HUES6 (cell line): ENCODE results near the gene LDB2.
"Not testable (repeated sequence)": the region's sequence is repeated elsewhere in the genome, so short reads cannot be mapped to it uniquely, and the experiment has no call there.

ENCODE experiments used
- H3K27ac ChIP-seq: 2 replicates; pipeline ENCODE4 v1.7.0; 2013; ENCODE audit warnings: low read depth, mild to moderate bottlenecking, low read length, inconsistent platforms
- H3K27me3 ChIP-seq: 2 replicates; pipeline ENCODE4 v1.6.1; 2013; ENCODE audit warnings: low read length; ENCODE audit not compliant: control insufficient read depth, insufficient read depth
- H3K36me3 ChIP-seq: 2 replicates; pipeline ENCODE4 v1.6.1; 2013; ENCODE audit warnings: low read length; ENCODE audit not compliant: control insufficient read depth, insufficient read depth
- H3K4me1 ChIP-seq: 2 replicates; pipeline ENCODE4 v1.6.1; 2013; ENCODE audit warnings: low read length; ENCODE audit not compliant: control insufficient read depth, insufficient read depth
- H3K4me3 ChIP-seq: 2 replicates; pipeline ENCODE4 v1.5.1; 2013; ENCODE audit warnings: low read depth, low read length
- H3K9ac ChIP-seq: one replicate; pipeline ENCODE4 v1.6.1; 2013; ENCODE audit warnings: mild to moderate bottlenecking, low read length
- H3K9me3 ChIP-seq: 2 replicates; pipeline ENCODE4 v1.6.1; 2013; ENCODE audit warnings: low read depth, low read length; ENCODE audit not compliant: control insufficient read depth, insufficient read depth

Gene LDB2

GRCh38 chr4:16897991-16898827 is at the start of gene LDB2:
Gene LDB2 (minus strand): TSS chr4:16898645.
- Histone ChIP-seq H3K4me3 (peak within 1 kb of the TSS; percentile 79), H3K27me3 (no peaks in the 10 kb centered on the region), H3K9ac (peak within 1 kb of the TSS; percentile 73), H3K4me1 (peaks cover 51% of the 10 kb centered on the region), H3K27ac (0 out of 2 replicates have a peak within 1 kb of the TSS, but pooled peaks have one; percentile 44), H3K9me3 (no peaks in the 10 kb centered on the region), H3K36me3 (no peaks in the 10 kb centered on the region)

- Histone ChIP-seq H3K9ac (no peak overlapping the region), H3K4me3 (no peak overlapping the region), H3K27ac (no peak overlapping the region), H3K27me3 (no peaks in the 10 kb centered on the region), H3K4me1 (peaks cover 9% of the 10 kb centered on the region), H3K9me3 (peaks cover 11% of the 10 kb centered on the region; the same call in 1 of the 2 replicates), H3K36me3 (no peaks in the 10 kb centered on the region)
Measured at GRCh38 chr4:16942491-16942890, 44.0 kb upstream of the LDB2 start.

GRCh38 chr4:16939178-16939577 is 40.7 kb upstream of the LDB2 start:
- Histone ChIP-seq H3K4me3 (no peak overlapping the region), H3K36me3 (no peaks in the 10 kb centered on the region), H3K27me3 (no peaks in the 10 kb centered on the region), H3K4me1 (peaks cover 9% of the 10 kb centered on the region), H3K9me3 (peaks cover 11% of the 10 kb centered on the region; the same call in 1 of the 2 replicates), H3K27ac (no peak overlapping the region), H3K9ac (no peak overlapping the region)

GRCh38 chr4:16938512-16939040 is 40.1 kb upstream of the LDB2 start:
- H3K9ac ChIP-seq: no peak overlapping the region
- H3K9me3 ChIP-seq: peaks cover 11% of the 10 kb centered on the region; the same call in 1 of the 2 replicates
- no peak overlapping the region for H3K4me3 ChIP-seq
- H3K27ac ChIP-seq: no peak overlapping the region
- no peaks in the 10 kb centered on the region for H3K36me3 ChIP-seq
- peaks cover 10% of the 10 kb centered on the region for H3K4me1 ChIP-seq
- no peaks in the 10 kb centered on the region for H3K27me3 ChIP-seq

GRCh38 chr4:16931339-16932305 is 33.2 kb upstream of the LDB2 start:
- peaks cover 24% of the 10 kb centered on the region for H3K4me1 ChIP-seq
- no peak overlapping the region for H3K27ac ChIP-seq
- no peak overlapping the region for H3K4me3 ChIP-seq
- no peaks in the 10 kb centered on the region for H3K9me3 ChIP-seq
- H3K9ac ChIP-seq: no peak overlapping the region
- no peaks in the 10 kb centered on the region for H3K27me3 ChIP-seq
- no peaks in the 10 kb centered on the region for H3K36me3 ChIP-seq

GRCh38 chr4:16926214-16926613 is 27.8 kb upstream of the LDB2 start:
- Histone ChIP-seq H3K4me3 (no peak overlapping the region), H3K36me3 (no peaks in the 10 kb centered on the region), H3K4me1 (peaks cover 20% of the 10 kb centered on the region), H3K9ac (no peak overlapping the region), H3K9me3 (no peaks in the 10 kb centered on the region), H3K27ac (no peak overlapping the region), H3K27me3 (no peaks in the 10 kb centered on the region)

GRCh38 chr4:16918716-16919115 is 20.3 kb upstream of the LDB2 start:
- peak overlapping the region; percentile 87 for H3K9ac ChIP-seq
- peaks cover 31% of the 10 kb centered on the region for H3K4me1 ChIP-seq
- peak overlapping the region; percentile 99 for H3K27ac ChIP-seq
- not testable (repeated sequence) for H3K9me3 ChIP-seq, H3K27me3 ChIP-seq, H3K36me3 ChIP-seq
- H3K4me3 ChIP-seq: peak overlapping the region; percentile 55

GRCh38 chr4:16916719-16917337 is 18.4 kb upstream of the LDB2 start:
- H3K27ac ChIP-seq: peak overlapping the region; percentile 79; the same call in 1 of the 2 replicates
- H3K9me3 ChIP-seq: peaks cover 6% of the 10 kb centered on the region; the same call in 1 of the 2 replicates
- H3K27me3 ChIP-seq: no peaks in the 10 kb centered on the region
- H3K4me1 ChIP-seq: peaks cover 31% of the 10 kb centered on the region
- H3K9ac ChIP-seq: peak overlapping the region; percentile 69
- peak overlapping the region; percentile 35; the same call in 1 of the 2 replicates for H3K4me3 ChIP-seq
- no peaks in the 10 kb centered on the region for H3K36me3 ChIP-seq

GRCh38 chr4:16916031-16916430 is 17.6 kb upstream of the LDB2 start:
- Histone ChIP-seq H3K4me1 (peaks cover 31% of the 10 kb centered on the region), H3K36me3 (no peaks in the 10 kb centered on the region), H3K27me3 (no peaks in the 10 kb centered on the region), H3K4me3 (no peak overlapping the region), H3K9me3 (peaks cover 8% of the 10 kb centered on the region), H3K9ac (no peak overlapping the region), H3K27ac (no peak overlapping the region)

- Histone ChIP-seq H3K4me3 (no peak overlapping the region), H3K36me3 (no peaks in the 10 kb centered on the region), H3K27ac (no peak overlapping the region), H3K9ac (no peak overlapping the region), H3K27me3 (no peaks in the 10 kb centered on the region), H3K9me3 (peaks cover 14% of the 10 kb centered on the region), H3K4me1 (peaks cover 30% of the 10 kb centered on the region)
Measured at GRCh38 chr4:16914208-16914607, 15.8 kb upstream of the LDB2 start.
